ENCODE measurements around the gene BRD9. TPM values are rescaled to one million over a fixed set of nuclear protein-coding genes. Genes with fewer than 3 reads are reported as not detected.
"Not testable (repeated sequence)": the region's sequence is repeated elsewhere in the genome, so short reads cannot be mapped to it uniquely, and the experiment has no call there.

The BRD9 gene
- total and polyA plus RNA-seq, 8 donors, result 37.9 to 60.6 (median 48.1) TPM

DNA sequence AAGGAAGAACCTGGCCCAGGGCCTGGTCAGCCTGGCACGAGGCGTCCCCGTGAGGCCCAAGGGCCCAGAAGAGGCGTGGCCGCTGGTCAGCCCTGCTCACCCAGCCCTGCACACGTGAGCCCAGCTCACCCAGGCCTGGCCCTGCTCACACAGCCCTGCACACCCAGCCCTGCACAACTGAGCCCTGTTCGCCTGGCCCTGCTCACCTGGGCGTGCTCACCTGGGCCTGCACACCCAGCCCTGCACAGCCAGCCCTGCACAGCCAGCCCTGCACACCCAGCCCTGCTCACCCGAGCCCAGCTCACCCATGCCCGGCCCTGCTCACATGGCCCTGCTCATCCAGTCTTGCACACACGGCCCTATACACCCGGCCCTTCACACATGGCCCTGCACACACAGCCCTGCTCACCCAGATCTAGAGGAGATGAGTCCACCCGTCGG lies 43.9 kb downstream of the BRD9 start:
- DNase-seq, result peak in 2 of 4 donors; percentile 25 to 69

DNA sequence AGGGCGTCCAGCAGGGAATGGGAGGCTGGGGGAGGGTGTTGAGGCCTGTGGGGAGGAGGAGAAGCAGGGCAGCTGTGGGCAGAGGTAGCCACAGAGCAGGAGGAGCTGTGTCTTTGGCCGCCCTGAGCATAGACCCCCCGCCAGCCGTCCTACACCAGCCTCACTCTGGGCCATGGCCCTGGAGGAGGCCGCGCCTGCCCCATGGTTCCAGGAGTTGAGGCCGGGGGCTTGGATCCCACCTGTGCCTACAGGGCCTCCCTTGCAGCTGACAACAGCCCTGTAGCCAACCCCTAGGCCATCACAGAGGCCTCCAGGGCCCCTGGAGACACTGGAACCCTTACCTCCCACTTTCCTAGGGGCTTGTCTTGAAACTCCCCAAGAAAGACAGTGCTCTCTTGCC lies 44.9 kb downstream of the BRD9 start:
- H3K36me3 ChIP-seq; H3K9me3 ChIP-seq; H3K4me1 ChIP-seq; intact Hi-C loops (cut with DNase I); H3K27ac ChIP-seq; ATAC-seq; H3K4me3 ChIP-seq: not testable (repeated sequence)
- H3K27me3 ChIP-seq, result peaks cover 6 to 25% of the 10 kb centered on the region in 2 donors
- peak in 1 of 4 donors; percentile 23 for DNase-seq

More for the DNA sequence above, 43.9 kb downstream of the BRD9 start:
- no peak for ATAC-seq
- TF ChIP-seq, protein P1, sequence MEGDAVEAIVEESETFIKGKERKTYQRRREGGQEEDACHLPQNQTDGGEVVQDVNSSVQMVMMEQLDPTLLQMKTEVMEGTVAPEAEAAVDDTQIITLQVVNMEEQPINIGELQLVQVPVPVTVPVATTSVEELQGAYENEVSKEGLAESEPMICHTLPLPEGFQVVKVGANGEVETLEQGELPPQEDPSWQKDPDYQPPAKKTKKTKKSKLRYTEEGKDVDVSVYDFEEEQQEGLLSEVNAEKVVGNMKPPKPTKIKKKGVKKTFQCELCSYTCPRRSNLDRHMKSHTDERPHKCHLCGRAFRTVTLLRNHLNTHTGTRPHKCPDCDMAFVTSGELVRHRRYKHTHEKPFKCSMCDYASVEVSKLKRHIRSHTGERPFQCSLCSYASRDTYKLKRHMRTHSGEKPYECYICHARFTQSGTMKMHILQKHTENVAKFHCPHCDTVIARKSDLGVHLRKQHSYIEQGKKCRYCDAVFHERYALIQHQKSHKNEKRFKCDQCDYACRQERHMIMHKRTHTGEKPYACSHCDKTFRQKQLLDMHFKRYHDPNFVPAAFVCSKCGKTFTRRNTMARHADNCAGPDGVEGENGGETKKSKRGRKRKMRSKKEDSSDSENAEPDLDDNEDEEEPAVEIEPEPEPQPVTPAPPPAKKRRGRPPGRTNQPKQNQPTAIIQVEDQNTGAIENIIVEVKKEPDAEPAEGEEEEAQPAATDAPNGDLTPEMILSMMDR (IDR thresholded peaks at IDR 0.05), result no peak
- Histone ChIP-seq H3K9me3 (no peaks in the 10 kb centered on the region), H3K27ac (no peak overlapping the region), H3K4me3 (no peak overlapping the region), H3K4me1 (no peaks in the 10 kb centered on the region), H3K36me3 (no peaks in the 10 kb centered on the region), H3K27me3 (peaks cover 6 to 25% of the 10 kb centered on the region in 2 donors)
- intact Hi-C loops (cut with DNase I), result no loop called here

GRCh38 chr5:847212-847611 lies 45.4 kb downstream of the BRD9 start:
- H3K4me1 ChIP-seq; ATAC-seq; H3K27ac ChIP-seq; H3K4me3 ChIP-seq; H3K9me3 ChIP-seq; H3K36me3 ChIP-seq; intact Hi-C loops (cut with DNase I): not testable (repeated sequence)
- peaks cover 6 to 23% of the 10 kb centered on the region in 2 donors for H3K27me3 ChIP-seq
- peak in 2 of 4 donors; percentile 15 for DNase-seq

DNA sequence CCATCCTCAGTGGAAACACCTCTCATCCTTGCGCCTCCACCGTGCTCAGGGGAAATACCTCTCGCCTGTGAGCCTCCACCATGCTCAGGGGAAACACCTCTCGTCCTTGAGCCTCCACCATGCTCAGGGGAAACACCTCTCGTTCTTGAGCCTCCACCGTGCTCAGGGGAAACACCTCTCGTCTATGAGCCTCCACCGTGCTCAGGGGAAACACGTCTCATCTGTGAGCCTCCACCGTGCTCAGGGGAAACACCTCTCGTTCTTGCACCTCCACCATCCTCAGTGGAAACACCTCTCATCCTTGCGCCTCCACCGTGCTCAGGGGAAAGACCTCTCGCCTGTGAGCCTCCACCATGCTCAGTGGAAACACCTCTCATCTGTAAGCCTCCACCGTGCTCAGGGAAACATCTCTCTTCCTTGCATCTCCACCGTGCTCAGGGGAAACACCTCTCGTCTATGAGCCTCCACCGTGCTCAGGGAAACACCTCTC lies 46.0 kb downstream of the BRD9 start:
- H3K4me1 ChIP-seq; intact Hi-C loops (cut with DNase I); H3K27ac ChIP-seq; H3K4me3 ChIP-seq; ATAC-seq; H3K36me3 ChIP-seq; H3K9me3 ChIP-seq: not testable (repeated sequence)
- peak in 1 of 4 donors; percentile 31 for DNase-seq
- peaks cover 6 to 19% of the 10 kb centered on the region in 2 donors for H3K27me3 ChIP-seq

DNA sequence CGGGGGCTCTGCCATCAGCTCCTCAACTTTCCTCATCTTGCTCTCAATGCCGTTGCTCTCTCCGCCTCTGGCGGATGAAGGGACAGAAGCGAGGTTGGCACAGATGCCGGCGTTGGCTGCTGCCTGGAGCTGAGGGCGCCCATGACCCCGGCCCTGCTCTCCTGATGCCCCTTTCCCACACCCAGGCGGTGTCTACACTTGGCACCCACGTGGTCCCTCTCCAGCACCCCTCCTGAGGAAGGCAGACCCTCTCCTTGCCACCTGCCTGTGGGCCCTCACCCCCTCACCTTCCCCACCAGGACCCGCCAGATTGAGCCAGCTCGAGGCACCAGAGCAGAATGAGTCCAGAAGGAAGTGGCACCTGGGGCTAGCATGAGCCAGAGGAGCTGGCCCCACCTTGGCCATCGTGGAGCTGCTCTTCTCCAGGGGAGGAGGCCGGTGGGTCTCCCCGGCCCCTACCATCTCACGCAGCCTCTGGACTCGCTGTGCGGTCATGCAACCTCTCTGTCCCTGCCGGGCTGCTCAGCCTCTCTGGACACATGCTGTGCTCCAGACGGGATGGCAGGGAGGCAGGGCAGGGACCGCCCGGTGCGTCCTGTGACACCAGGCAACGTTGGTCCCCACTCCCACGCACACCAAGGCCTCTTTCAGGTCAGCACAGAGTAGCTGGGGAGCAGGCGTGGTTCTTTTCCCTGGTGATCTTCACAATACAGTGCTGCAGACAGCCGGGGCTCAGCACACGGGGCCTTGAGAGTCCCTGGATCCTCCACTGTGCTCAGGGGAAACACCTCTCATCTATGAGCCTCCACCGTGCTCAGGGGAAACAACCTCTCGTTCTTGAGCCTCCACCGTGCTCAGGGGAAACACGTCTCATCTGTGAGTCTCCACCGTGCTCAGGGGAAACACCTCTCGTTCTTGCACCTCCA lies 46.7 kb downstream of the BRD9 start:
- H3K27ac ChIP-seq; H3K4me1 ChIP-seq; H3K9me3 ChIP-seq; ATAC-seq; H3K36me3 ChIP-seq; H3K4me3 ChIP-seq; intact Hi-C loops (cut with DNase I): not testable (repeated sequence)
- peak in 1 of 4 donors; percentile 22 for DNase-seq
- peaks cover 4 to 12% of the 10 kb centered on the region in 2 donors for H3K27me3 ChIP-seq

DNA sequence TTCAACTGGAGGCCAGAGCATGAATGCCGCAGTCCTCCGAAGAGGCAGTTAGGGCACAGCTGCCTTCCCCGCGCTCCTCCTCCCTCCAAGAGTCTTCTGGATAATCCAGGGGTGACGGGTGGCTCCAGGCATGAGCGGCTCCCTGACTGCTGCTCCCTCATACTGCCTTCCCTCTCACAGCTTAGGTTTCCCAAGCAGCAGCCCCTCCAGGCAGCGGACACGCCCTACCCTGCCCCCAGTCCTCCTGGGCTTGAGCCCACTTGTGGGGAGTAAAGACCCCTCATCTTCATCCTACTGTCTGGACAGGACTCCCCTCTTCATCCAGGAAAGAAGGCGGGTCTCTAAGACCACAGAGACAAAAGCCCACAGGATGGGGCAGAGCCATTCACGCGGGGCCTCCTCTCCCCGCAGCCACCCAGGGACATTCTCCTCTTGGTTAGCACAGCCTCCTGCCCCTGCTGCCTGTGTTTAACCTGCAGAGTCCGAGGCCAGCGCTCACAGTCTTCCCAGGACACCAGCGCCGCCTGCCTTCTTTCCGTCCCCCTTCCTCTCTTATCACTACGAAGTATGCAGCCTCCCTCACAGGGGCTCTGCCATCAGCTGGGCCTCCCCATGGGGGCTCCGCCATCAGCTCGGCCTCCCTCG lies 47.4 kb downstream of the BRD9 start:
- H3K27me3 ChIP-seq; H3K4me3 ChIP-seq; ATAC-seq; H3K36me3 ChIP-seq; H3K4me1 ChIP-seq; H3K27ac ChIP-seq; H3K9me3 ChIP-seq; intact Hi-C loops (cut with DNase I): not testable (repeated sequence)
- peak in 2 of 4 donors; percentile 19 to 38 for DNase-seq

DNA sequence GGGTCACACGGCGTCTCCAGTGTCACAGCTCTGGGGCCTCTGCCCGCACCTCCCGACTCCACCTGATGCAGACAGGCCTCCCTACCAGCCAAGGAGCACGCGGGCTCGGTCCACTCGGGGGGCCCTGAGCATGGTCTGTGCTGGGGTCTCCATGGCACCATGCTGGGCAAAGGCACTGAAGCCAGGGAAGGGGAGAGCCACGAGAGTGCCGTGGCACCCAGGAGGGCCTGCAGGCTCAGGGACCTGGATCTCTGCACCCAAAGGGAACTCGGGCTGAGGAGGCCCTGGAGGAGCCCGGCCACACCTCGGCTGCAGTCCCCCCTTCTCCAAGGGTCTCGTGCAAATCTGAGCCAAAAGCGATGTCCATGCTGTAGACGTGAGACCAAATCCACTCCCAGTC lies 48.2 kb downstream of the BRD9 start:
- H3K36me3 ChIP-seq; intact Hi-C loops (cut with DNase I); ATAC-seq; H3K4me3 ChIP-seq; H3K9me3 ChIP-seq; H3K27ac ChIP-seq; H3K27me3 ChIP-seq; H3K4me1 ChIP-seq: not testable (repeated sequence)
- DNase-seq, result peak in 1 of 4 donors; percentile 74

- H3K27ac ChIP-seq; H3K36me3 ChIP-seq; ATAC-seq; H3K27me3 ChIP-seq; intact Hi-C loops (cut with DNase I); H3K4me3 ChIP-seq; H3K9me3 ChIP-seq; H3K4me1 ChIP-seq: not testable (repeated sequence)
- DNase-seq, result peak in 2 of 4 donors; percentile 29 to 55
These were observed 48.7 kb downstream of the BRD9 start for GRCh38 chr5:843926-844325.

DNA sequence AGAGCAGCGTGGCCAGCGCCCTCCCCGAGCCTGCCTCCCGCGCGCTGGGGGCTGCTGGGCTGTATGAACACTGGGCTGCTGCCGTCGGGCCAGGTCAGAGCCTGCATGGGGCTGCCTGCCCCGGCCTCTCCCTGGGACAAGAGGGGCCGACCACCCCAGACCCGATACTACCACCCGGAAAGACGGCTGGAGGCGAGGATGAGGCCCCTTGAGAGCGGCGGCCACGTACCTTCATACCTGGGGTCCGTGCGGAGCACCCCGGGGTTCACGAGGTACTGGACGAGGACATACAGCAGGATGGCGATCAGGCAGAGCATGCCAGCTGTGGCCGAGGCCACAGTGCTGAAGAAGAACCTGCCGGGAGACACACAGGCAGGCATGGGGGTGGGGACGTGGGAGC lies 49.2 kb downstream of the BRD9 start:
- H3K4me3 ChIP-seq; H3K27ac ChIP-seq; ATAC-seq; H3K27me3 ChIP-seq; H3K9me3 ChIP-seq; H3K4me1 ChIP-seq; H3K36me3 ChIP-seq; intact Hi-C loops (cut with DNase I): not testable (repeated sequence)
- DNase-seq, result peak in 2 of 4 donors; percentile 19 to 67

DNA sequence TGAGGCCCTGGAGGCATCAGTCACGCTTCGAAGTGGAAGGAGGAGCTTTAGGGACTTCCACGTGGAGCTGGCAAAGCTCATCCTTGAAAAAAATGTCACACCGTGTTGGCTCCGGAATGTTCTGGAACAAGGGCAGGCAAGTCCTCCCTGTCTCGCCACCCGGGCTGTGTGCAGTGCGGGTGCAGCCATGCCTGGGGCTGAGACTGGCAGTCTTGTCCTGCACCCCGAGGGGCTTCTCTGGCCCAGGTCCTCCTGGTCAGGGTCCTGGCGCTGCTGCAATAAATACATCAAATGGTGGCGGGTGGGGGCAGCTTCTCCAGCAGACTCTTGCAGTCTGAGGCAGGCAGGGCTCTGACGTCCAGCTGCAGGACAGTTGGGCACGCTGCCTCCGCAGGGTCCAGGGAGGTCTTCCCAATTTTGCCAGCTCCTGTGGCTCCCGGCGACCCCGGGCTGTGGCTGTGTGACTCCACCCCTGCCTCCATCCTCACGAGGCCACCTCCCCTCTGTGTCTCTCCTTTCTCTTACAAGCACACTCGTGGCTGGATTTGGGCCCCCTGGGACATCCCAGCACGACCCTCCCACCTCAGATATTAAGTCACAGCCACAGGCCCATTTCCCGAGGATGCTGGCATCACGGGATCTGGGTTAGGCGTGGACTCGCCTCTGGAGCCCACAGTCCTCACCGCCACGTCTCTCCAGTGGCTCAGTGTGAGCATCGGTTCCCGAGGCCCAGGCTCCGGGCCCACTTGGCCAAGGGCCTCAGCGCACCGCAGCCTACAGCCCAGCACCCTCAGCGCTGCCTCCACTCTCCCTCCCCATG lies 50.0 kb downstream of the BRD9 start:
- H3K4me1 ChIP-seq; H3K9me3 ChIP-seq; H3K27ac ChIP-seq; H3K4me3 ChIP-seq; intact Hi-C loops (cut with DNase I); ATAC-seq; H3K27me3 ChIP-seq; H3K36me3 ChIP-seq: not testable (repeated sequence)
- DNase-seq, result peak in 2 of 4 donors; percentile 28 to 67

GRCh38 chr5:841531-842401 lies 50.8 kb downstream of the BRD9 start:
- ATAC-seq; H3K4me1 ChIP-seq; H3K27ac ChIP-seq; H3K36me3 ChIP-seq; H3K27me3 ChIP-seq; H3K9me3 ChIP-seq; intact Hi-C loops (cut with DNase I); H3K4me3 ChIP-seq: not testable (repeated sequence)
- DNase-seq, result peak in 2 of 4 donors; percentile 22 to 49
